Stimulated activated CD4-positive, alpha-beta T cell treated with anti-CD3 and anti-CD28 coated beads, TNF-alpha, amount 100 ng/mL, for 1 hour (primary cell): ENCODE measurements around the gene KIFAP3.
A peak's percentile ranks its signal among the peaks of the same experiment; 100 is the strongest.
"Not testable (repeated sequence)": the region's sequence is repeated elsewhere in the genome, so short reads cannot be mapped to it uniquely, and the experiment has no call there.

ENCODE experiments used
- DNase-seq, 3 donors: peaks; one replicate each; pipeline ENCODE4 v3.0.0-alpha.2; 2020; ENCODE audit warnings: low read depth in 3 of 3, low spot score in 1 of 3

Gene KIFAP3

GRCh38 chr1:169925505-169926482 is 148.7 kb downstream of the KIFAP3 start:
- DNase-seq = no peak

GRCh38 chr1:169924829-169925228 is 149.7 kb downstream of the KIFAP3 start:
- DNase-seq = no peak

GRCh38 chr1:169924063-169924462 is 150.4 kb downstream of the KIFAP3 start:
- no peak for DNase-seq

DNA sequence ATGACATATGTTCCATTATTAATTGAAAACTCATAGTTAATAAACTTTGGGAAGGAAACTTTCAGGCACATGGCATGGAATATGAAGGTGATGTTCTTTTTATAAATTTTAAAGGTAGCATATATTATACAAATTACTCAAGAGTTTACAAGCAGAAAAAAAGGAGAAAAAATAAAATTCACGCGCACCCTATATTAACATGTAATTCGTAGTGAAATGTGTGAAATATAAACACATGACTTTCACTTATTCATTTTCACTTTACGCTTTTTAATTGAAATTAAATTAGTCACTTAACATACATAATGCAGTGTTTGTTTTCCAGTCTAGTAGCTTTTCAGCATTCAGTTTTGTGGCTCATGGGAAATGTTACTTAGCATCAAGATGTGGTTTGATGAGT is 153.4 kb downstream of the KIFAP3 start:
- DNase-seq = no peak

DNA sequence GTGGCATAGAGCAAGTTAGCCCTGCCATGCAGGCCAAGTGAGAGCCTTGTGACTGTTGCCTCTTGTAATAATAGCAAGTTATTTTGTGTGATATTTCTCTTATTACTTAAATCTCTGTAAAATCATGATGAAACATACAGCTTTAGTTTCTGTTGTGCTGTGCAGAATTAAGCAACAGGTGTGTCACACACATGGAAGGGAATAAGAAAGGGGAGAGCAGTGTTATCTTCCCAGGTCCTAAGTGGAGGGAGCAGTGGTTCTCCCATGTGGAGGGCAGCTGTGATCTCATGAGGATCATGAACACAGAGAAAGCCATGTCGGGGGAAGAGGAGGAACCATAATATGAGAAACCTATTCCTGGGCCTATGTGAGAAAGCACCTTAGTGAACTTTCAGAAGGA is 155.6 kb downstream of the KIFAP3 start:
- DNase-seq = no peak

DNA sequence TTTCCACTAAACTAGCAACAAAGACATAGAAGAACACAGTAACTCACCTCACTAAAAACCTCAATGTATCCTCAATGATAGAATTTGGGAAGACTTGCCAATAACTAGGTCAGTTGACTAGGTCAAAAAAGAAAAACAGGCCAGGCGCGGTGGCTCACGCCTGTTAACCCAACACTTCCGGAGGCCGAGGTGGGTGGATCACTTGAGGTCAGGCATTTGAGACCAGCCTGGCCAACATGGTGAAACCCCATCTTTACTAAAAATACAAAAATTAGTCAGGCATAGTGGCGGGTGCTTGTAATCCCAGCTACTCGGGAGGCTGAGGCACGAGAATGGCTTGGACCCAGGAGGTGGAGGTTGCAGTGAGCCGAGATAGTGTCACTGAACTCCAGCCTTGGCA is 156.3 kb downstream of the KIFAP3 start:
- not testable (repeated sequence) for DNase-seq

- DNase-seq = no peak
These were observed 159.3 kb downstream of the KIFAP3 start for GRCh38 chr1:169915150-169915549.

DNA sequence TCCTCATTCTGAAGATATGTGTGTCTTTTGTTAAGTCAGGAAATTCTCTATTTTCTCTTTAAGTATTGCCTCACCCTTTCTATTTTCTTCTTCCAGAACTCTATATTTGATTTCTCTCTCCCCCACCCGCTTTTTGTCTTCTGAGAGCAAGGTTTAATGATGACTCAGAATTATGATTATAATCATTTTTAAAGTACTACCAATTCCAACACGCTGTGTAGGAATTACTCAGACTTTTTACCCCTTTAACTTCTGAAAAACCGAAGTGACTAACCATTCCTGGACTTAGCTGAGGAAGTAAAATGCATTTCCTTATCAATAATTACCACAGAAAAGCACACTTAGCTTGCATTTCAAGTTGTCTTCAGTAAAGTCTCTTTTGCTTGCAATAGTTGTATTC is 160.0 kb downstream of the KIFAP3 start:
- no peak for DNase-seq

- DNase-seq = no peak
These were observed 165.0 kb downstream of the KIFAP3 start for GRCh38 chr1:169909499-169909898.

GRCh38 chr1:169906938-169907337 is 167.6 kb downstream of the KIFAP3 start:
- DNase-seq = no peak

DNA sequence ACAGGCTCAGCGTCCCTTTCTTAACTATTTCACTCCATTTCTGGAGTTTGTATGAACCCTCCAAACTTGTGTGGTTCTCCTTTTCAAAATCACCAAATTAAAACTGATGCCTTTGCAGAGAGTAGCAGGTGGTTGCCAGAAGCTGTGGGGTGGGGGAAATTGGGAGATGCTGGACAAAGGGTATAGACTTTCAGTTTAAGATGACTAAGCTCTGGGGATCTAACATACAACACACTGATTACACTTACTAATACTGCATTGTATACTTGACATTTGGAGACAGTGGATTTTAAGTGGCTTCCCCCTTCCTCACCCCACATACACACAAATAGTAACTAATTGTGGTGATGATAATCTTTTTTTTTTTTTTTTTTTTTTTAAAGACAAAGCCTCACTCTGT is 169.7 kb downstream of the KIFAP3 start:
- no peak for DNase-seq

- DNase-seq = no peak
These were observed 171.7 kb downstream of the KIFAP3 start for GRCh38 chr1:169902751-169903150.

GRCh38 chr1:169901115-169901514 is 173.4 kb downstream of the KIFAP3 start:
- no peak for DNase-seq

- no peak for DNase-seq
These were observed 173.9 kb downstream of the KIFAP3 start for GRCh38 chr1:169900571-169900970.

- no peak for DNase-seq
These were observed 174.8 kb downstream of the KIFAP3 start for GRCh38 chr1:169899519-169900217.

- DNase-seq = no peak
These were observed 178.5 kb downstream of the KIFAP3 start for GRCh38 chr1:169896013-169896412.

- DNase-seq = no peak
These were observed 179.9 kb downstream of the KIFAP3 start for GRCh38 chr1:169894424-169895145.

- peak; percentile 69 to 75 (median 71) for DNase-seq
These were observed 180.7 kb downstream of the KIFAP3 start, which contains the start of gene SCYL3 for GRCh38 chr1:169893645-169894423. SCYL3 (minus strand) TSS chr1:169893896; CDS start chr1:169888840, 5,056 bp downstream.

DNA sequence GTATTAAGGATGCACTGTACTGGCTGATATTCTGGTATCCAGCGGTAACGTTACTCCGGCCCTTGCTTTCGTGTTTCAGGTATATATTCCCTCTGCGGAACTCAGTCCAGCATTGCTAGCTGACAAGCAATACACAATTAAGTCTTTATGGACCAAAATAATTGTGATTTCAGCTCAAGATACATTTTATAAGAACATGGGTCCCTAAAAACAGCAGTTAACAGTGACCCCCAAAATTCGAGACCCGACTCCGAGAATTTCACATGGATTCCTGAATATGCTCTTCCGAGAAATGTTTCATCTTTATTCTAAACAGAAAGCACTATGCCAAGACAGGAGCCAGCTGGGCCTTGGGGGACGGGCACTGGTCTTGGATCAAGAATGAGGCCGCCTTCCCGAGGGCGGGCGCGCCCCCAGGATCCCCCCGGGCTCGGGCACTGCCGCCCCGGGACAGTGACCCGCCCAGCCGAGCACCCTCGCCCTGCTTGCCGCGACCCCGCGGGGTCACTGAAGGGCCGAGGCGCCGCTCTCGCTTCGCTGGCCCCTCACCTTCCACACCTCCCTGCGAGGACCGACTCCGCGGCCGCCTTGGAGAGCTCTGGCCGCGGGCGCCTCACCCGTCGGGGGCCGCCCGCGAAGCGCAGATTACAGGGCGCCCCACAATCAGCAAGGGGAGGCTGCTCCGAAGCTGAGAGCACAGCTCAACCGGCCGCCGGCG is 181.4 kb downstream of the KIFAP3 start:
- DNase-seq = no peak
